ENCODE measurements around the gene ARHGEF39.

Gene ARHGEF39

DNA sequence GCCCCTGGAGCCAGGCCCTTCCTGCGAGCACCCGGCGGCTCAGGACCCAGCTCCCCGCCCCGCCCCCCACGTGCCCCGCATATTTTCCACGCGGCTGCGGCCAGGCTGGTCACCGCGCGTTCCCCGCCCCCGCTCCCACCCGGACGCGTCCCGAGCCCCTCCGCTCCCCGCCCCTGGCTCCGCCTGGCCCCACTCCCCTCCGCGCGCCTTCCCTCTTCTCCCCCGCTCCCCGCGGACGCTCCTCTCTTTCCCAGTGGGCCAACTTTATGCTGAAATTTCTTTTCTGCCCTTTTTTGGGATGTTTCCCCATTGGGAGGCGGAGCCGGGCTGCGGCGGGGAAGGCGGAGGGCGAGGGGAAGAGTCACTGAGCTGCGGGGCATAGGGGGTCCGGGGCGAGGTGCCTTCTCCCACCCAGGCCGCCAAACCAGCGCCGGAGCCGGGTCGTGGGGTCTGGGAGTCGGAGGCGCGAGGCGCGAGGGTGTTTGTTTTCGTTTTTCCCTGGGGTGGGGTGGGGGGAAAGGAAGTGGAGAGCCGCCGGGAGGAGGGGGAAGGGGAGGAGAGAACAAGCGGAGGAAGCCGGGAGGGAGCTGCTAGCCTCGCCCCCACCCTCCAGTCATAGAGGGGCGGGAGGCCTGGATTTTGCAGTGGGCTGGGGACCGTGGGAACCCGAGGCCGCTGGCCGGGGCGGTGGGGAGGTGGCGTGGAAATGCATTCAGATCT, 25.8 kb upstream of the ARHGEF39 start:
- no peak for DNase-seq (ENCODE audit: low spot score)

- DNase-seq (ENCODE audit: low spot score): no peak
These were observed 25.3 kb upstream of the ARHGEF39 start for GRCh38 chr9:35690294-35690613.

DNA sequence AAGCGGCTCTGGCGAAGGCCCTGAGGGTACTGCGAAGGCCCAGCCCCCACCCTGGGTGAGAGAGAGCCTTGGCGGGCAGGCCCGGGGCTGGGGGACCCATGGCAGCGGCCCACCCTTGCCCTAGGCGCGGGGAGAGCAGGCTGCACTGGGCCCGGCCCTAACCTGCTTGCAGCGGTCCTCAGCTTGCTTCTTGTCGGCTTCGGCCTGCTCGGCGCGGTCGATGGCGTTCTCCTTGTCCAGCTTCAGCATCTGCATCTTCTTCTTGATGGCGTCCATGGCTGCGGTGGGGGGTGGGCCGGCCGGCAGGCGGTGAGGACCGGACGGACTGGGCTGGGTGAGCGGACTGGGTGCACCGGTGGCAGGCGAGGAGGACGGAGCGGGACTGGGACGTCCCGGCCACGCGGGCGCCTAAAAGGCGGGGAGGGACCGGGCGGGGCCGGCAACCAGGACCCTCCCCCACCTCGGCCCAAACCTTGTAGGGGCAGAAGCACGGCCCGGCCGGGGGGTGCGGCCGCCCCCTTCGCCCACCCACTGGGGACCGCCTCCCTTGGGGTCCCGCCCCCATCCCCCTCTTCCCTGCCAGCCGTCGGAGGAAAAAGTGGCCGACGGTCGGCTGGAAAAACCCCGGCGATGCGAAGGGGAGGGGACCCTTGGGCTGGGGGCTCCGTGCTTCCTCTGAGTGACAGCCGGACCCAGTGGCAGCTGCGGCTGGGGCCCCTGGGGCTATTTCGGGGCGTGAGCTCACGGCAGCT, 24.7 kb upstream of the ARHGEF39 start, which contains the start of gene TPM2:
TSS of gene TPM2 (minus strand) at position 384 of the 752 bp plus-strand sequence. CDS start at position 276, 108 bp downstream.
- no peak for DNase-seq (ENCODE audit: low spot score)

DNA sequence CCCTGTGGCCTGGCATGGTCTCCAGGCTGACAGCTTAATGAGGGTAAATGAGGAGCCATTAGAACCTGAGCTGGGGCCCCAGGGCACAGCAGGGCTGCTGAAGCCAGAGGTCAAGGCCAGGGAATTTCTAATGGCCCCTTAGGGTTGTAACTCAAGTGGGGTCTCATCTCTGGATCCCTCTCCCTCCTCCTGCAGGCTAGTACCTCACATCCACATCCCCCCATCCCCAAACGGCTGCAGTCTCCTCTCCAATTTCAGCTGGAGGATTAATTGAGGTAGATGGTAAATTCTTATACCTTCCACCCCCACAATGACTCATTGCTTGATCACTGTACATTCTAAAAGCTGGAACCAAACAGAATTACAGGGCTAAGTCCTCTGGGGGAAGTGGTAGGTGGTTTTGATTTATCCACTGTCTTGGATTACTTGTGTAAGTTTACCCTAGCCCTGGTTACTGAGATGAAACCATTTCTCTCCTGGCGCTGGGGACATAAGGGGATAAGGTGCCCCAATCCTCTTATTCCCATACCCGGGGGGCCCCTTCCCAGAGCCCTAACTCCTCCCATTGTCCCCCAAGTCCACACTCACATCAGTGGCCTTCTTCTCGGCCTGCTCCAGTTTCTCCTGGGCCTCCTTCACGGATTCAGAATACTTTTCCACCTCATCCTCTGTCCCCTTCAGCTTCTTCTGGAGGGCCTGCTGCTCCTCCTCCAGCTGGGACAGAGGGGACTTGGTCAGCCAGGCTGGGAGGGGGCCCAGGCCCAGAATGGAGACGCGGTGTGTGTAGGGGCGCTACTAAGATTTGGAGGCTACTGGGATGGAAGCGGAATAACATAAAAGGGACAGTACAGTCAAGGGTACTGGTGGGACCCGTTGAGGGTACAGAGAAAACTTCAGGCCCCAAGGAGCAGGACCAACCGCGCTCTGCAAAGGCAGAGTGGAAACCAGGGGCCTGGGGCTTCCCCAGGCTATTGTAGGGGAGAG, 23.9 kb upstream of the ARHGEF39 start:
- no peak for DNase-seq (ENCODE audit: low spot score)

DNA sequence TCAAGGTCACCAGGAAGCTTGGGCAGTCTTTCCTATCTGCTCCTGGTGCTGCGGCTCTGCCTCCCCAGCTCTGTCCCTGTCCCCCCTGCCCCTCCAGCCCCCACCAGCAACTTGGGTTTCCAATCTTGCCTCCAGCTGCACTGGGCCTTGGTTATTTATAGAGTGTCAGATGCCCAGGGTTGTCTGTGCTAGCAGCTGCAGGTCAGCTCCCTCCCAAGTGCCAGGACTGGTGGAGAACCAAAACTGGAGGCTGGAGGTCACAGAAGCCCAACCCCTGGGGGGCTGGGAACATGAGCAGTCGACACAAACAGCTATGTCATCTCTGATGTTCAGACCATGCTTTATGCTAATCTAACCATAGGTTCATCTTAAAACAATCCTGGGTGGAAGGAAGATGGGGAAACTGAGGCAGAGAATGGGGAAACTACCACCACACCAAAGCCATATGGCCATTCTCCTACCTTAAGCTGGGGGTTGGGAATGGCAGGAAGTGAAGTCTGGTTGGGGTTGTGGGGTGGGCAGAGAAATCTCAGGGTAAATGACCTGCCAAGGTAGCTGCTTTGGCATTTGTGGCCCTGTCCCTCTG, 23.1 kb upstream of the ARHGEF39 start:
- DNase-seq (ENCODE audit: low spot score): no peak

- no peak for DNase-seq (ENCODE audit: low spot score)
These were observed 22.3 kb upstream of the ARHGEF39 start for GRCh38 chr9:35687306-35687705.

- DNase-seq (ENCODE audit: low spot score): no peak
These were observed 21.5 kb upstream of the ARHGEF39 start for GRCh38 chr9:35686222-35687203.

DNA sequence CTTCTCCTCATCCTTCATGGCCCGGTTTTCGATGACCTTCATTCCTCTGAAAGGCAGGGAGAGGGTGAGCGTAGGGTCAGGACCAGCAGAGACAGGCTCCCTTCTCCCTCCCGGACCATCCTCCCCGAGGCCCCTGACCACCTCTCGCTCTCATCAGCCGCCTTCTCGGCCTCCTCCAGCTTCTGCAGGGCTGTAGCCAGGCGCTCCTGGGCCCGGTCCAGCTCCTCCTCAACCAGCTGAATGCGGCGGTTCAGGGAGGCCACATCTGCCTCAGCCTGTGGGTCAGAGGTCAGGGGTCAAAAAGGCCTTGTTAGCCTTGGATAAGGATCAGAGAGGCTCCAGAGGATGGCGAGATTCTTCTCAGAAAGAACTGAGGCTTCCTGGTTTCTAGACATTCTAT, 20.5 kb upstream of the ARHGEF39 start:
- DNase-seq (ENCODE audit: low spot score): no peak

DNA sequence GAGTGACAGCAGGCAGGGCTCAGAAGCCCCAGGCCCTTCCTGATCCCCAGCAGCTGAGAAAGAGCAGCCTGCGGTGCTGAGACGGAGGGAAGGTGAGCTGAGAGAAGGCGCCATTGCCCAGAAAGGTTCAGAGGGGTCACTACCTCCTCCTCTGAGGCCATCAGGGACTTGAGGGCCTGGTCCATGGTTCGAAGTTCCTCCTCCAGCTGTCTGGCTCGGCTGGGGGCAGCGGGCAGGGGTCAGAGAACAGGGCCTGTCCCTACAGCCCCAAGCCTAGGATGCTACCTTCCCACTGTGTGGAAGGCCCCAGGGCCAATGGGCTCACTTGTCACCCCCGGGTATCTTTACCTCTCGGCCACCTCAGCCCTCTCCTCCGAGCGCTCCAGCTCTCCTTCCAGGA, 19.9 kb upstream of the ARHGEF39 start:
- DNase-seq (ENCODE audit: low spot score): no peak

DNA sequence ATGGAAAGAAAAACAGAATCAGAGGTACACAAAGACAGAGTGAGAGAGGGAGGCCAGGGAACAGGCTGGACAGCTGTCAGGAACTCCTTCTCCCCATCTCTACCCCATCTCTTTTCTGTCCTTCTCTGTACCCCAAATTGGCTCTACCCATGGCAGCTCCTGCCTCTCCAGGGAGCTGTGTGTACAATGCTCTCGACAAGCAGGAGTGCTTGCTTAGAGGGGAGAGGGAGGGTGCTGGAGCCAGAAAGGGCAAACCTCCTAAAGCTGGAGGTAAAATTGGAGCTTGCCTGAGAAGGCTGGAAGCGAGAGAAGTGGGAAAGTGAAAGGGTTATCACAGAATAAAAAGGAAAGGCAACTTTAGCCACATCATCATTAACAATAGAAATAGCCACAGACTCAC, 18.3 kb upstream of the ARHGEF39 start:
- no peak for DNase-seq (ENCODE audit: low spot score)

GRCh38 chr9:35682520-35683315, 17.7 kb upstream of the ARHGEF39 start:
- no peak for DNase-seq (ENCODE audit: low spot score)

GRCh38 chr9:35682051-35682450, 17.1 kb upstream of the ARHGEF39 start:
- no peak for DNase-seq (ENCODE audit: low spot score)

GRCh38 chr9:35681341-35682002, 16.5 kb upstream of the ARHGEF39 start:
- DNase-seq (ENCODE audit: low spot score): no peak

GRCh38 chr9:35680331-35681105, 15.5 kb upstream of the ARHGEF39 start:
- DNase-seq (ENCODE audit: low spot score): no peak

DNA sequence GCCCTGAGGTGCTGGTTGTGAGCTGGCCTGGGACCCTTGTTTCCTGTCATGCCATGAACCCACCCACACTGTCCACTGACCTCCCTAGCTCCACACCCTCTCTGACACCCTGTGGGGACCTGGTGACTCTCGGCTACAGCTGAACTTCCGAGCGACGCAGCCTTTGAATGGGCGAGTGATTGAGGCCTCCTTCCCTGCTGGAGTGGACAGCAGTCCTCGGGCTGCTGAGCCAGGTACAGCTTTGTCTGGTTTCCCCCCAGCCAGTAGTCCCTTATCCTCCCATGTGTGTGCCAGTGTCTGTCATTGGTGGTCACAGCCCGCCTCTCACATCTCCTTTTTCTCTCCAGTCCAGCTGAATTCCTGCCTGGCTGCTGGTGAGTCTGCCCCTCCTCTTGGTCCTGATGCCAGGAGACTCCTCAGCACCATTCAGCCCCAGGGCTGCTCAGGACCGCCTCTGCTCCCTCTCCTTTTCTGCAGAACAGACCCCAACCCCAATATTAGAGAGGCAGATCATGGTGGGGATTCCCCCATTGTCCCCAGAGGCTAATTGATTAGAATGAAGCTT, 14.9 kb upstream of the ARHGEF39 start:
- DNase-seq (ENCODE audit: low spot score): no peak

- no peak for DNase-seq (ENCODE audit: low spot score)
These were observed 14.1 kb upstream of the ARHGEF39 start for GRCh38 chr9:35679091-35679490.

DNA sequence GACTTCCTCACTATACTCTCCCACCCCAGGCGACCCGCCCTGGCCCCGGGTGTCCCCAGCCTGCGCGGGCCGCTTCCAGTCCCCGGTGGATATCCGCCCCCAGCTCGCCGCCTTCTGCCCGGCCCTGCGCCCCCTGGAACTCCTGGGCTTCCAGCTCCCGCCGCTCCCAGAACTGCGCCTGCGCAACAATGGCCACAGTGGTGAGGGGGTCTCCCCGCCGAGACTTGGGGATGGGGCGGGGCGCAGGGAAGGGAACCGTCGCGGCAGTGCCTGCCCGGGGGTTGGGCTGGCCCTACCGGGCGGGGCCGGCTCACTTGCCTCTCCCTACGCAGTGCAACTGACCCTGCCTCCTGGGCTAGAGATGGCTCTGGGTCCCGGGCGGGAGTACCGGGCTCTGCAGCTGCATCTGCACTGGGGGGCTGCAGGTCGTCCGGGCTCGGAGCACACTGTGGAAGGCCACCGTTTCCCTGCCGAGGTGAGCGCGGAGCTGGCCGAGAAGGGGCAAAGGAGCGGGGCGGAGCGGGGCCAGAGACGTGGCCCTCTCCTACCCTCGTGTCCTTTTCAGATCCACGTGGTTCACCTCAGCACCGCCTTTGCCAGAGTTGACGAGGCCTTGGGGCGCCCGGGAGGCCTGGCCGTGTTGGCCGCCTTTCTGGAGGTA, 10.9 kb upstream of the ARHGEF39 start:
- DNase-seq (ENCODE audit: low spot score): no peak

GRCh38 chr9:35675204-35675603, 10.2 kb upstream of the ARHGEF39 start:
- no peak for DNase-seq (ENCODE audit: low spot score)
